HepG2 (cell line): ENCODE measurements around the gene KAZN. TPM values are rescaled to one million over a fixed set of nuclear protein-coding genes. Genes with fewer than 3 reads are reported as not detected.
A peak's percentile ranks its signal among the peaks of the same experiment; 100 is the strongest.

Experiments used
- ARNT2 ChIP-seq: sonication (generic); formaldehyde crosslinking; IDR thresholded peaks from 2 replicates; pipeline ENCODE4 v1.8.0; 2022; ENCODE audit warnings: mild to moderate bottlenecking, low read depth, missing genetic modification reagents, moderate library complexity
- DDIT3 ChIP-seq: sonication (generic); formaldehyde crosslinking; IDR thresholded peaks from 2 replicates; pipeline ENCODE4 v1.4.0; 2020; ENCODE audit warnings: mild to moderate bottlenecking, missing genetic modification reagents
- EEA1 ChIP-seq: sonication (generic); formaldehyde crosslinking; IDR thresholded peaks from 2 replicates; pipeline ENCODE4 v1.5.1; 2020; ENCODE audit warnings: mild to moderate bottlenecking, missing genetic modification reagents, borderline replicate concordance
- JARID2 ChIP-seq: sonication (generic); formaldehyde crosslinking; IDR thresholded peaks from 2 replicates; pipeline ENCODE4 v1.8.1; 2023; ENCODE audit warnings: missing genetic modification reagents, inconsistent platforms; ENCODE audit not compliant: insufficient replicate concordance
- KAT2B ChIP-seq: fragments of 150-350 bp; IDR thresholded peaks from 2 replicates; pipeline ENCODE4 v1.6.1; 2014; ENCODE audit warnings: low read depth, low read length, borderline replicate concordance
- KIAA2018 ChIP-seq: sonication (generic); formaldehyde crosslinking; IDR thresholded peaks from 2 replicates; pipeline ENCODE4 v1.5.0; 2020; ENCODE audit warnings: mild to moderate bottlenecking, missing genetic modification reagents, borderline replicate concordance
- MAZ ChIP-seq, 2 experiments: sonication (generic) in 1 of 2; formaldehyde crosslinking in 1 of 2; IDR thresholded peaks; 2 replicates each; pipeline versions ENCODE4 v1.5.0 to v1.6.1; 2012 to 2020; ENCODE audit warnings: low read depth in 2 of 2, mild to moderate bottlenecking in 2 of 2, borderline replicate concordance in 1 of 2, improper control_type of control experiment in 1 of 2, low read length in 1 of 2, missing genetic modification reagents in 1 of 2, moderate library complexity in 1 of 2
- MYNN ChIP-seq: sonication (generic); formaldehyde crosslinking; IDR thresholded peaks from 2 replicates; pipeline ENCODE4 v1.4.0; 2020; ENCODE audit warnings: mild to moderate bottlenecking, low read depth, missing genetic modification reagents
- SAFB2 ChIP-seq: sonication (generic); formaldehyde crosslinking; IDR thresholded peaks from 2 replicates; pipeline ENCODE4 v1.5.1; 2020; ENCODE audit warnings: missing genetic modification reagents, low read depth, mild to moderate bottlenecking, borderline replicate concordance
- SAP130 ChIP-seq: IDR thresholded peaks from 2 replicates; pipeline ENCODE4 v1.6.1; 2016; ENCODE audit warnings: low read depth
- SNAI1 ChIP-seq: sonication (generic); formaldehyde crosslinking; IDR thresholded peaks from 2 replicates; pipeline ENCODE4 v1.5.0; 2020; ENCODE audit warnings: mild to moderate bottlenecking, missing genetic modification reagents, borderline replicate concordance
- TAF1 ChIP-seq: sonication (generic); formaldehyde crosslinking; IDR thresholded peaks from 2 replicates; pipeline ENCODE4 v1.4.0; 2020; ENCODE audit warnings: missing genetic modification reagents
- ZFP91 ChIP-seq: sonication (generic); formaldehyde crosslinking; IDR thresholded peaks from 2 replicates; pipeline ENCODE4 v1.9.0; 2022; ENCODE audit warnings: missing genetic modification reagents, mild to moderate bottlenecking, borderline replicate concordance
- ZNF530 ChIP-seq: sonication (generic); formaldehyde crosslinking; IDR thresholded peaks from 2 replicates; pipeline ENCODE4 v1.5.0; 2020; ENCODE audit warnings: low read depth, mild to moderate bottlenecking, missing genetic modification reagents
- ZNF567 ChIP-seq: sonication (generic); formaldehyde crosslinking; IDR thresholded peaks from 2 replicates; pipeline ENCODE4 v1.8.1; 2023; ENCODE audit warnings: mild to moderate bottlenecking, missing genetic modification reagents, borderline replicate concordance
- polyA plus RNA-seq, 8 experiments: library from polyadenylated mRNA; depleted of rRNA in 3 of 8; stranded (reverse) in 7 of 8; unstranded in 1 of 8; fragments of >200 nt; fragmentation: Illumina TruSeq in 4 of 8; extraction: Trizol in 4 of 8; gene quantifications; 2 replicates each; pipeline versions ENCODE4 v1.2.1 to v1.2.3, GENCODE V29; 2011 to 2016; ENCODE audit warnings: low read depth in 4 of 8, missing spikeins in 1 of 8, mixed read lengths in 1 of 8; ENCODE audit not compliant: insufficient read depth in 1 of 8
- total RNA-seq, 5 experiments: library from RNA; depleted of rRNA; stranded (reverse); fragments of >200 nt; fragmentation: Illumina TruSeq; extraction: Trizol; gene quantifications; 2 replicates each; pipeline ENCODE4 v1.2.3, GENCODE V29; 2016; ENCODE audit warnings: low read depth in 1 of 5

The KAZN gene
- total and polyA plus RNA-seq, 2 of the 13 experiments (the other 11 are each of a cell fraction or from before 2014, with no cell fraction given): 10.4 to 13.5 TPM

DNA sequence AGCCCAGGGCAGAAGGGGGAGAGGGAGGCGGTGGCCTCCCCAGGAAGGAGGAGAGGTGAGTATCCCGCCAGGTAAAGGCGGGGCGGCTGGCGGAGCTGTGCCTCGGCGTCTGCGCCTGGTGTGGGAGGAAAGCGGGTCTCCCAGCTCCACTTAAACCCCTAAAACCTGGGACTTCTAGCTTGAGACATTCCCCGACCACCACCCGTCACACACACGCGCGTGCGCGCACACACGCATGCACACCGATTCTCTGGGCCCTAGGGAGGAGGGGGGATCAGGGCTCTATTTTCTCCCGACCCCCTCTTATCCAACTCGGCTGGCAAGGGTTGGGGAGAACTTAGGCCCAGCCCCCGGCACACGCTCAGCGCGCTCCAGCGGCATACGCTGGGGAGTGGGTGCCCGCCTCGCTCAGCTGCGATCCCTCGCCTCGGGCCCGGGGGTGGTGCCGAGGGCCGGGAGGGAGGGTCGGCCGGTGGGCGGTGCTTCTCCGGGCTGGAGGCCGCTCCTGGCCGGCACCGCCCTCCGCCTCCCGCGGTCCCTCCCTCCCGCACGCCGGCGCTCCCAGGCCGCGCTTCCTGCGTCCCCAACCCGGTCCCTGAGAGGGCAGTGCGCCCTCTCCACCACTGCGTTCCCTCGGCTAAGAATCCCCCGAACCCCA is 554.8 kb downstream of the KAZN start, which contains the start of gene TMEM51 (continued):
- TF ChIP-seq KIAA2018 (CRISPR knock-in tag) (no peak), JARID2 (CRISPR knock-in tag) (no peak), SNAI1 (CRISPR knock-in tag) (no peak), SAP130 (CRISPR knock-in tag) (peak; percentile 78), KAT2B (no peak), ZNF530 (CRISPR knock-in tag) (no peak), ARNT2 (CRISPR knock-in tag) (0 out of 2 replicates have a peak, but pooled peaks have one; percentile 0), DDIT3 (CRISPR knock-in tag) (no peak), MYNN (CRISPR knock-in tag) (no peak), ZNF567 (CRISPR knock-in tag) (no peak), MAZ (IDR thresholded peaks at IDR 0.05; ENCODE audit: borderline replicate concordance, low read depth, low read length) (peak; percentile 30; the same call in 1 of the 2 replicates), MAZ (CRISPR knock-in tag; IDR thresholded peaks at IDR 0.05; ENCODE audit: low read depth) (no peak), TAF1 (peak; percentile 41; the same call in 1 of the 2 replicates), ZFP91 (CRISPR knock-in tag) (peak; percentile 49; the same call in 1 of the 2 replicates), SAFB2 (peak; percentile 70; the same call in 1 of the 2 replicates), EEA1 (no peak)
